A549 (cell line): Measurements from ENCODE around the gene TBC1D32. TPM values are rescaled to one million over a fixed set of nuclear protein-coding genes. Genes with fewer than 3 reads are reported as not detected.

Source experiments
- ATAC-seq, 2 experiments: fragments of 200-7000 bp in 1 of 2; fragments of >200 bp in 1 of 2; cut with Nextera tagmentation in 1 of 2; cut with Tn5 transposase in 1 of 2; 3 replicates each; pipeline versions ENCODE4 v1.8.0 to v1.9.1; 2018 to 2020; ENCODE audit warnings: mild to moderate bottlenecking in 1 of 2, moderate library complexity in 1 of 2
- CTCF ChIA-PET: fragments of 300-600 bp; sonication (Branson Sonifier 250); formaldehyde crosslinking; extraction: SDS; loops from one replicate; lab custom pipeline; 2021; ENCODE audit warnings: antibody characterized with exemption, inconsistent platforms; lab: Yijun Ruan, JAX
- POLR2A ChIA-PET: fragments of 350-600 bp; formaldehyde crosslinking; extraction: SDS; loops from one replicate; lab custom pipeline; 2021; ENCODE audit warnings: antibody characterized with exemption, inconsistent platforms; lab: Yijun Ruan, JAX
- DNase-seq, 2 experiments: peaks; one replicate each; pipeline versions ENCODE4 v3.0.0 to v3.0.0-alpha.2; 2011 to 2016; ENCODE audit warnings: low read depth in 1 of 2, low spot score in 1 of 2
- FAIRE-seq: peaks from 2 replicates; lab custom pipeline; 2011; peaks lifted over from hg19 to GRCh38; lab: Jason Lieb, UNC
- H3K27ac ChIP-seq, 2 experiments: fragments of >200 bp; sonication (Bioruptor Twin); formaldehyde crosslinking; 3 replicates each; pipeline ENCODE4 v1.5.1; 2016 to 2017
- H3K4me1 ChIP-seq: fragments of >200 bp; sonication (Bioruptor Twin); formaldehyde crosslinking; 3 replicates; pipeline ENCODE4 v1.6.1; 2016
- H3K4me2 ChIP-seq: fragments of >200 bp; sonication (Bioruptor Twin); formaldehyde crosslinking; 3 replicates; pipeline ENCODE4 v1.6.1; 2016
- H3K4me3 ChIP-seq: fragments of >200 bp; sonication (Bioruptor Twin); formaldehyde crosslinking; 3 replicates; pipeline ENCODE4 v1.5.1; 2016
- H3K9me3 ChIP-seq: fragments of >200 bp; sonication (Bioruptor Twin); formaldehyde crosslinking; 3 replicates; pipeline ENCODE4 v1.6.1; 2016
- ATOH8 ChIP-seq: fragments of 250-450 bp; sonication (Bioruptor Pico); IDR thresholded peaks from 2 replicates; pipeline ENCODE4 v1.5.0; 2020; ENCODE audit warnings: low read depth, mild to moderate bottlenecking, moderate library complexity
- CBX2 ChIP-seq: fragments of 200-600 bp; sonication (generic); IDR thresholded peaks from 2 replicates; pipeline ENCODE4 v1.6.1; 2016; ENCODE audit warnings: low read depth, mild to moderate bottlenecking, borderline replicate concordance
- CBX8 ChIP-seq: fragments of 200-600 bp; sonication (generic); IDR thresholded peaks from 2 replicates; pipeline ENCODE4 v1.6.1; 2016
- CTCF ChIP-seq: fragments of >200 bp; sonication (Bioruptor Twin); formaldehyde crosslinking; IDR thresholded peaks from 3 replicates; pipeline ENCODE4 v1.5.1; 2016
- EHMT2 ChIP-seq: fragments of 200-600 bp; sonication (generic); IDR thresholded peaks from 2 replicates; pipeline ENCODE4 v1.6.1; 2016; ENCODE audit warnings: antibody characterized with exemption, low read depth, mild to moderate bottlenecking, moderate library complexity
- GATA3 ChIP-seq: IDR thresholded peaks from 2 replicates; pipeline ENCODE4 v1.6.1; 2012; ENCODE audit warnings: borderline replicate concordance
- HDAC2 ChIP-seq: fragments of 200-600 bp; sonication (generic); IDR thresholded peaks from 2 replicates; pipeline ENCODE4 v1.6.1; 2016
- HEYL ChIP-seq: fragments of 250-450 bp; sonication (Bioruptor Pico); IDR thresholded peaks from 2 replicates; pipeline ENCODE4 v1.8.0; 2021; ENCODE audit warnings: mild to moderate bottlenecking, moderate library complexity
- HMGXB4 ChIP-seq: fragments of 250-450 bp; sonication (Bioruptor Pico); IDR thresholded peaks from 2 replicates; pipeline ENCODE4 v1.5.0; 2021; ENCODE audit warnings: mild to moderate bottlenecking, moderate library complexity, borderline replicate concordance
- HOXB13 ChIP-seq: fragments of 250-450 bp; sonication (Bioruptor Pico); IDR thresholded peaks from 2 replicates; pipeline ENCODE4 v1.5.0; 2020; ENCODE audit warnings: low read depth, mild to moderate bottlenecking, moderate library complexity
- HOXB5 ChIP-seq: fragments of 250-450 bp; sonication (Bioruptor Pico); IDR thresholded peaks from 2 replicates; pipeline ENCODE4 v1.5.0; 2020; ENCODE audit warnings: mild to moderate bottlenecking, moderate library complexity
- JUN ChIP-seq, 2 experiments: fragments of >200 bp; sonication (Bioruptor Twin); formaldehyde crosslinking; IDR thresholded peaks; 2 replicates in 1 of 2; 3 replicates in 1 of 2; pipeline ENCODE4 v1.6.1; 2016 to 2017
- JUNB ChIP-seq: fragments of >200 bp; sonication (Bioruptor Twin); formaldehyde crosslinking; IDR thresholded peaks from 2 replicates; pipeline ENCODE4 v1.6.1; 2016
- MAX ChIP-seq: IDR thresholded peaks from 2 replicates; pipeline ENCODE4 v1.6.1; 2012
- MYC ChIP-seq: IDR thresholded peaks from 2 replicates; pipeline ENCODE4 v1.6.1; 2012; ENCODE audit warnings: mild to moderate bottlenecking, inconsistent platforms, low read length, improper control_type of control experiment, borderline replicate concordance
- NR3C1 ChIP-seq: fragments of >200 bp; sonication (Bioruptor Twin); formaldehyde crosslinking; IDR thresholded peaks from 3 replicates; pipeline ENCODE4 v1.6.1; 2017
- POLR2AphosphoS2 ChIP-seq: conservative IDR thresholded peaks from 2 replicates; pipeline ENCODE4 v1.6.1; 2012; ENCODE audit warnings: low read length, improper control_type of control experiment, inconsistent platforms
- RCOR1 ChIP-seq: fragments of 150-350 bp; IDR thresholded peaks from 2 replicates; pipeline ENCODE4 v1.6.1; 2014; ENCODE audit warnings: antibody characterized with exemption, low read length, low read depth
- SREBF2 ChIP-seq: fragments of 450-650 bp; IDR thresholded peaks from 2 replicates; pipeline ENCODE4 v1.6.1; 2014; ENCODE audit warnings: mild to moderate bottlenecking, moderate library complexity
- TFCP2L1 ChIP-seq: fragments of 250-450 bp; sonication (Bioruptor Pico); IDR thresholded peaks from 2 replicates; pipeline ENCODE4 v1.5.0; 2021; ENCODE audit warnings: mild to moderate bottlenecking
- TP53 ChIP-seq: fragments of 250-450 bp; sonication (Bioruptor Pico); IDR thresholded peaks from 2 replicates; pipeline ENCODE4 v1.5.0; 2021; ENCODE audit warnings: mild to moderate bottlenecking, moderate library complexity
- ZC3H11A ChIP-seq: fragments of 450-650 bp; IDR thresholded peaks from 2 replicates; pipeline ENCODE4 v1.6.1; 2014; ENCODE audit warnings: antibody characterized with exemption, mild to moderate bottlenecking
- ZNF302 ChIP-seq: fragments of 250-450 bp; sonication (Bioruptor Pico); IDR thresholded peaks from 2 replicates; pipeline ENCODE4 v1.9.0; 2021; ENCODE audit warnings: inconsistent platforms, mild to moderate bottlenecking, moderate library complexity
- WGBS: methylation state at CpG from one replicate; pipeline ENCODE4 v1.1.6; 2017; ENCODE audit errors: missing lambda C conversion rate; 5-methylcytosine and 5-hydroxymethylcytosine counted together
- polyA plus RNA-seq, 4 experiments: library from polyadenylated mRNA; depleted of rRNA in 3 of 4; stranded (reverse); fragments of >200 nt; fragmentation: RNase III in 1 of 4; extraction: RNeasy Plus Mini Kit Qiagen cat#74134 plus additional on column Dnase treatment in 1 of 4; gene quantifications; 2 replicates in 3 of 4; 3 replicates in 1 of 4; pipeline ENCODE4 v1.2.3, GENCODE V29; 2011 to 2017

Gene TBC1D32
- polyA plus RNA-seq, 2 of the 4 experiments (the other 2 are of a cell fraction): 2.1 to 4.4 TPM

- H3K4me3 ChIP-seq: no peak overlapping the region
- H3K4me1 ChIP-seq: no peaks in the 10 kb centered on the region
- ChIA-PET POLR2A (no interaction called here), CTCF (no interaction called here)
- DNase-seq (no peak), ATAC-seq (no peak), FAIRE-seq (no peak)
- H3K27ac ChIP-seq: no peak overlapping the region
- no peaks in the 10 kb centered on the region for H3K9me3 ChIP-seq
- no peak for TF ChIP-seq HDAC2
- TF ChIP-seq CBX8: no peak
- TF ChIP-seq ZC3H11A: no peak
- no peak for TF ChIP-seq HOXB13 (CRISPR knock-in tag)
- no peak for TF ChIP-seq HEYL (CRISPR knock-in tag)
- TF ChIP-seq CTCF: no peak
- no peak for TF ChIP-seq HMGXB4 (CRISPR knock-in tag)
- TF ChIP-seq JUN (IDR thresholded peaks at IDR 0.05): no peak
- no peak for TF ChIP-seq TP53 (CRISPR knock-in tag)
- no peak for TF ChIP-seq NR3C1
- no peak for TF ChIP-seq MYC
- no peak for TF ChIP-seq EHMT2
- TF ChIP-seq SREBF2: no peak
- TF ChIP-seq RCOR1: no peak
- no peak for TF ChIP-seq JUNB
- TF ChIP-seq CBX2: no peak
- no peak for TF ChIP-seq POLR2AphosphoS2
- no peak for TF ChIP-seq MAX
- TF ChIP-seq, all 56 proteins: peak for 0
- no peak overlapping the region for H3K4me2 ChIP-seq
Measured at GRCh38 chr6:121093928-121094327, 240.4 kb downstream of the TBC1D32 start.

GRCh38 chr6:121090492-121090891, 243.8 kb downstream of the TBC1D32 start:
- FAIRE-seq (no peak), ATAC-seq (no peak), DNase-seq (no peak)
- no peak overlapping the region for H3K4me3 ChIP-seq
- H3K4me1 ChIP-seq: no peaks in the 10 kb centered on the region
- ChIA-PET POLR2A (no interaction called here), CTCF (no interaction called here)
- H3K4me2 ChIP-seq: no peak overlapping the region
- TF ChIP-seq HOXB5 (CRISPR knock-in tag): no peak
- H3K27ac ChIP-seq: no peak overlapping the region
- H3K9me3 ChIP-seq: no peaks in the 10 kb centered on the region
- WGBS: 65% methylated on average over 1 of the region's 1 CpG

- Histone ChIP-seq H3K4me1 (no peaks in the 10 kb centered on the region), H3K9me3 (no peaks in the 10 kb centered on the region), H3K4me2 (no peak overlapping the region), H3K27ac (no peak overlapping the region), H3K4me3 (no peak overlapping the region)
- no peak for FAIRE-seq
- DNase-seq: no peak
- 74% methylated on average over 3 of the region's 3 CpGs for WGBS
- no peak for TF ChIP-seq GATA3
- no peak for TF ChIP-seq JUN (IDR thresholded peaks at IDR 0.05)
- TF ChIP-seq HOXB5 (CRISPR knock-in tag): no peak
- no peak for TF ChIP-seq TFCP2L1 (CRISPR knock-in tag)
- TF ChIP-seq CBX2: no peak
- TF ChIP-seq ATOH8 (CRISPR knock-in tag): no peak
- TF ChIP-seq ZNF302 (CRISPR knock-in tag): no peak
- POLR2A ChIA-PET: no interaction called here
- CTCF ChIA-PET: no interaction called here
- no peak for ATAC-seq
Measured at GRCh38 chr6:121086876-121087275, 247.4 kb downstream of the TBC1D32 start.
